DOHH2 (cell line): ENCODE results near the gene ATP4B.

ENCODE experiments used
- H3F3A ChIP-seq: fragments of 200-600 bp; sonication (generic), shearing (Covaris generic); 2 replicates; pipeline ENCODE4 v1.6.0; 2016; ENCODE audit warnings: antibody characterized with exemption, mild to moderate bottlenecking; ENCODE audit not compliant: control insufficient read depth, insufficient read depth
- H3K27ac ChIP-seq: fragments of 200-600 bp; sonication (generic); 2 replicates; pipeline ENCODE4 v1.5.1; 2014; ENCODE audit warnings: low read depth, mild to moderate bottlenecking, low read length, moderate library complexity
- H3K27me3 ChIP-seq: fragments of 200-600 bp; sonication (generic); 2 replicates; pipeline ENCODE4 v1.6.1; 2014; ENCODE audit warnings: mild to moderate bottlenecking, low read length, mixed read lengths; ENCODE audit not compliant: control insufficient read depth
- H3K36me3 ChIP-seq: fragments of 200-600 bp; sonication (generic); 2 replicates; pipeline ENCODE4 v1.6.1; 2014; ENCODE audit warnings: mild to moderate bottlenecking, low read length, moderate library complexity, mixed read lengths; ENCODE audit not compliant: control insufficient read depth
- H3K4me1 ChIP-seq: fragments of 200-600 bp; sonication (generic); 2 replicates; pipeline ENCODE4 v1.6.1; 2014; ENCODE audit warnings: mild to moderate bottlenecking, low read length, mixed read lengths; ENCODE audit not compliant: control insufficient read depth
- H3K4me2 ChIP-seq: fragments of 200-600 bp; sonication (generic); 2 replicates; pipeline ENCODE4 v1.6.0; 2014; ENCODE audit warnings: mild to moderate bottlenecking, low read length, moderate library complexity
- H3K4me3 ChIP-seq: fragments of 200-600 bp; sonication (generic); 2 replicates; pipeline ENCODE4 v1.5.1; 2014; ENCODE audit warnings: mild to moderate bottlenecking, low read length, mixed read lengths
- H3K79me2 ChIP-seq: fragments of 200-600 bp; sonication (generic); 2 replicates; pipeline ENCODE4 v1.6.1; 2014; ENCODE audit warnings: mild to moderate bottlenecking, low read length, mixed read lengths; ENCODE audit not compliant: control insufficient read depth
- H3K9me2 ChIP-seq: fragments of 200-600 bp; sonication (generic); replicated peaks from 2 replicates; pipeline ENCODE4 v1.6.1; 2014; ENCODE audit warnings: mild to moderate bottlenecking, low read length, mixed read lengths; ENCODE audit not compliant: control insufficient read depth
- H3K9me3 ChIP-seq: fragments of 200-600 bp; sonication (generic); 2 replicates; pipeline ENCODE4 v1.6.1; 2014; ENCODE audit warnings: antibody characterized with exemption, low read length, mixed read lengths; ENCODE audit not compliant: control insufficient read depth, insufficient read depth
- H4K20me1 ChIP-seq: fragments of 200-600 bp; sonication (generic); 2 replicates; pipeline ENCODE4 v1.6.0; 2014; ENCODE audit warnings: low read depth, mild to moderate bottlenecking, antibody characterized with exemption, low read length, moderate library complexity; ENCODE audit not compliant: control insufficient read depth, insufficient read depth
- EZH2phosphoT487 ChIP-seq: fragments of 200-600 bp; sonication (generic); IDR thresholded peaks from 2 replicates; pipeline ENCODE4 v1.6.1; 2017; ENCODE audit warnings: borderline replicate concordance, mild to moderate bottlenecking, antibody characterized with exemption, low read length, moderate library complexity, mixed read lengths
- TF ChIP-seq, protein P1 (sequence below): fragments of 200-600 bp; sonication (generic); IDR thresholded peaks from one replicate; pipeline ENCODE4 v1.5.1; 2014; ENCODE audit warnings: antibody characterized with exemption, mild to moderate bottlenecking, low read depth, low read length; ENCODE audit not compliant: poor library complexity, severe bottlenecking

Gene ATP4B

GRCh38 chr13:113663934-113664333 lies 5.9 kb upstream of the ATP4B start:
- H3K4me2 ChIP-seq = no peak overlapping the region
- H3K4me1 ChIP-seq = no peaks in the 10 kb centered on the region
- no peak overlapping the region for H3K4me3 ChIP-seq
- H3K79me2 ChIP-seq = no peaks in the 10 kb centered on the region
- H3F3A ChIP-seq = no peaks in the 10 kb centered on the region
- H3K9me2 ChIP-seq = no peaks in the 10 kb centered on the region
- H3K27ac ChIP-seq = no peak overlapping the region
- H3K36me3 ChIP-seq = no peaks in the 10 kb centered on the region
- H3K9me3 ChIP-seq = peaks cover 13% of the 10 kb centered on the region; the same call in 1 of the 2 replicates
- TF ChIP-seq, protein P1, sequence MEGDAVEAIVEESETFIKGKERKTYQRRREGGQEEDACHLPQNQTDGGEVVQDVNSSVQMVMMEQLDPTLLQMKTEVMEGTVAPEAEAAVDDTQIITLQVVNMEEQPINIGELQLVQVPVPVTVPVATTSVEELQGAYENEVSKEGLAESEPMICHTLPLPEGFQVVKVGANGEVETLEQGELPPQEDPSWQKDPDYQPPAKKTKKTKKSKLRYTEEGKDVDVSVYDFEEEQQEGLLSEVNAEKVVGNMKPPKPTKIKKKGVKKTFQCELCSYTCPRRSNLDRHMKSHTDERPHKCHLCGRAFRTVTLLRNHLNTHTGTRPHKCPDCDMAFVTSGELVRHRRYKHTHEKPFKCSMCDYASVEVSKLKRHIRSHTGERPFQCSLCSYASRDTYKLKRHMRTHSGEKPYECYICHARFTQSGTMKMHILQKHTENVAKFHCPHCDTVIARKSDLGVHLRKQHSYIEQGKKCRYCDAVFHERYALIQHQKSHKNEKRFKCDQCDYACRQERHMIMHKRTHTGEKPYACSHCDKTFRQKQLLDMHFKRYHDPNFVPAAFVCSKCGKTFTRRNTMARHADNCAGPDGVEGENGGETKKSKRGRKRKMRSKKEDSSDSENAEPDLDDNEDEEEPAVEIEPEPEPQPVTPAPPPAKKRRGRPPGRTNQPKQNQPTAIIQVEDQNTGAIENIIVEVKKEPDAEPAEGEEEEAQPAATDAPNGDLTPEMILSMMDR = no peak
- TF ChIP-seq EZH2phosphoT487 = no peak
- 0 out of 2 replicates have a peak, but pooled peaks cover 2% of the 10 kb centered on the region for H3K27me3 ChIP-seq
- H4K20me1 ChIP-seq = no peaks in the 10 kb centered on the region

DNA sequence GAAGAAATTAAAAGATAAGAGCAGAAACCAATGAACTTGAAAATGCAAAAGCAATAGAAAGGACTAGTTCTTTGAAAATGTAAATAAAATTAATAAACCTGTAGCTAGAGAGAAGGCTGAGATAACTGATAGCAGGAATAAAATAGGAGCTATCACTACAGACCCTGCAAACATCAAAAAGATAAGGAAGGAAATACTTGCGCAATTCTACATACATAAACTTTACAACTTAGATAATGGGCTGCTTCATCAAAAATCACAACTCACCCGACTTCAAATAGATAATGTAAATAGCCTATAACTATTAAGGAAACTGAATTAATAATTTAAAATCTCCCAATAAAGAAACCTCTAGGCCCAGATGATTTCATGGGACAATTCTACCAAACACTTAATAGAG lies 3.5 kb upstream of the ATP4B start:
- H3K9me2 ChIP-seq = no peaks in the 10 kb centered on the region
- no peak overlapping the region for H3K4me3 ChIP-seq
- TF ChIP-seq, protein P1 = no peak
- no peak for TF ChIP-seq EZH2phosphoT487
- H3K27me3 ChIP-seq = 0 out of 2 replicates have a peak, but pooled peaks cover 2% of the 10 kb centered on the region
- H3K79me2 ChIP-seq = no peaks in the 10 kb centered on the region
- H3K9me3 ChIP-seq = peaks cover 13% of the 10 kb centered on the region; the same call in 1 of the 2 replicates
- H3F3A ChIP-seq = no peaks in the 10 kb centered on the region
- no peaks in the 10 kb centered on the region for H3K4me1 ChIP-seq
- no peaks in the 10 kb centered on the region for H3K36me3 ChIP-seq
- H4K20me1 ChIP-seq = no peaks in the 10 kb centered on the region
- H3K4me2 ChIP-seq = no peak overlapping the region
- H3K27ac ChIP-seq = no peak overlapping the region

DNA sequence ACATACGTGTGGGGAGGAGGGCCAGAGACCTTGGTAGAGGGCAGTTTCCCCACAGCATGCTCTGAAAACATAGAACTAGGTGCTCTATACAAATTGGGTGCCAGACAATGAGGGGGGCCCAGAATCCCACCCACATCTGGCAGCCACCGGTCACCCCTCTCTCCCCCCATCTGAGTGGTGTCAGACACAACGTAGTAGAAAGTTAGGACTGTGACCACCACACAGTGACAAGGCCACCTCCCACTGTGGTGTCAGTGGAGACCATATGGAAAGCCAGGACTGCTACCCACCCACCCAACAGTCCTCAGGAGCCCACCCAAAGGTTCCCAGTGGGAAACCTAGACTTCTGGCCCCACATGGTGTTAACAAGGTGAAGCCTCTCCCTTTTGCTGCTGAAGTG lies 2.1 kb upstream of the ATP4B start:
- Histone ChIP-seq H3K4me1 (no peaks in the 10 kb centered on the region), H3K27ac (no peak overlapping the region), H3K4me2 (no peak overlapping the region), H3K9me3 (no peaks in the 10 kb centered on the region), H3K27me3 (0 out of 2 replicates have a peak, but pooled peaks cover 2% of the 10 kb centered on the region), H3K36me3 (no peaks in the 10 kb centered on the region), H3K79me2 (no peaks in the 10 kb centered on the region), H3K9me2 (no peaks in the 10 kb centered on the region), H3K4me3 (no peak overlapping the region), H3F3A (no peaks in the 10 kb centered on the region), H4K20me1 (no peaks in the 10 kb centered on the region)
- no peak for TF ChIP-seq EZH2phosphoT487
- TF ChIP-seq, protein P1 = no peak

- H3K4me3 ChIP-seq = no peak overlapping the region
- H3K9me3 ChIP-seq = no peaks in the 10 kb centered on the region
- TF ChIP-seq, protein P1 = no peak
- no peak for TF ChIP-seq EZH2phosphoT487
- no peaks in the 10 kb centered on the region for H4K20me1 ChIP-seq
- H3K9me2 ChIP-seq = no peaks in the 10 kb centered on the region
- no peaks in the 10 kb centered on the region for H3K36me3 ChIP-seq
- no peak overlapping the region for H3K27ac ChIP-seq
- H3F3A ChIP-seq = no peaks in the 10 kb centered on the region
- H3K79me2 ChIP-seq = no peaks in the 10 kb centered on the region
- 0 out of 2 replicates have a peak, but pooled peaks cover 2% of the 10 kb centered on the region for H3K27me3 ChIP-seq
- no peak overlapping the region for H3K4me2 ChIP-seq
- H3K4me1 ChIP-seq = no peaks in the 10 kb centered on the region
Observed at GRCh38 chr13:113659337-113659736, 1.3 kb upstream of the ATP4B start.
